Panc1 (cell line): ENCODE data around the gene PQBP1. TPM values are rescaled to one million over a fixed set of nuclear protein-coding genes. Genes with fewer than 3 reads are reported as not detected.

Source experiments
- ATAC-seq: fragments of 200-7000 bp; cut with Tn5 transposase; 2 replicates; pipeline ENCODE4 v1.9.1; 2020; ENCODE audit warnings: mild to moderate bottlenecking, moderate library complexity
- BruUV-seq: library from RNA; stranded (reverse); fragments of 400-500 nt; replicated peaks from 2 replicates; lab custom pipeline; 2021; lab: Mats Ljungman, UMichigan
- CTCF ChIA-PET: fragments of 300-600 bp; sonication (Branson Sonifier 250); formaldehyde crosslinking; loops from one replicate; lab custom pipeline; 2022; ENCODE audit warnings: antibody characterized with exemption; lab: Charles Lee
- POLR2A ChIA-PET: fragments of 300-600 bp; sonication (Branson Sonifier 250); formaldehyde crosslinking; loops from one replicate; lab custom pipeline; 2022; ENCODE audit warnings: antibody characterized with exemption; lab: Charles Lee
- DNase-seq: peaks from one replicate; pipeline ENCODE4 v3.0.0-alpha.2; 2010; ENCODE audit warnings: low read depth, low spot score
- H3K27ac ChIP-seq: 2 replicates; pipeline ENCODE4 v1.5.1; 2011; ENCODE audit warnings: mild to moderate bottlenecking, low read length, inconsistent platforms
- H3K27me3 ChIP-seq: fragments of 200-500 bp; sonication (Bioruptor generic); 2 replicates; pipeline ENCODE4 v1.6.0; 2014; ENCODE audit warnings: low read length, inconsistent platforms; ENCODE audit not compliant: control insufficient read depth, insufficient read depth
- H3K36me3 ChIP-seq: fragments of 200-500 bp; sonication (Bioruptor generic); 2 replicates; pipeline ENCODE4 v1.5.1; 2014; ENCODE audit warnings: inconsistent platforms, mild to moderate bottlenecking, low read length, moderate library complexity; ENCODE audit not compliant: control insufficient read depth, insufficient read depth
- H3K4me1 ChIP-seq: 2 replicates; pipeline ENCODE4 v1.5.1; 2011; ENCODE audit warnings: inconsistent platforms, mild to moderate bottlenecking, low read length, moderate library complexity; ENCODE audit not compliant: control insufficient read depth, insufficient read depth
- H3K4me3 ChIP-seq, 2 experiments: 2 replicates each; pipeline ENCODE4 v1.5.1; 2011 to 2012; ENCODE audit warnings: low read depth in 2 of 2, low read length in 2 of 2, mild to moderate bottlenecking in 2 of 2, inconsistent platforms in 1 of 2, moderate library complexity in 1 of 2
- H3K9me3 ChIP-seq: fragments of 200-500 bp; sonication (Bioruptor generic); 2 replicates; pipeline ENCODE4 v1.5.1; 2014; ENCODE audit warnings: low read depth, mild to moderate bottlenecking, inconsistent platforms, low read length, moderate library complexity; ENCODE audit not compliant: control insufficient read depth, insufficient read depth
- CTCF ChIP-seq: fragments of 450-650 bp; IDR thresholded peaks from 2 replicates; pipeline ENCODE4 v1.5.1; 2017; ENCODE audit warnings: mild to moderate bottlenecking
- POLR2AphosphoS5 ChIP-seq: IDR thresholded peaks from 2 replicates; pipeline ENCODE4 v1.6.1; 2012; ENCODE audit warnings: mild to moderate bottlenecking, low read depth, low read length, moderate library complexity
- REST ChIP-seq, 2 experiments: IDR thresholded peaks; 2 replicates each; pipeline ENCODE4 v1.6.1; 2011 to 2012; ENCODE audit warnings: low read depth in 2 of 2, control low read depth in 1 of 2, low read length in 1 of 2, mild to moderate bottlenecking in 1 of 2, moderate library complexity in 1 of 2; ENCODE audit not compliant: insufficient read depth in 1 of 2
- SIN3A ChIP-seq: IDR thresholded peaks from 2 replicates; pipeline ENCODE4 v1.6.1; 2012; ENCODE audit warnings: low read depth, mild to moderate bottlenecking, low read length, moderate library complexity, borderline replicate concordance; ENCODE audit not compliant: insufficient read depth
- TCF7L2 ChIP-seq: IDR thresholded peaks from 2 replicates; pipeline ENCODE4 v1.6.1; 2011; ENCODE audit warnings: mild to moderate bottlenecking, low read depth, low read length, inconsistent platforms
- in situ Hi-C: cut with HindIII; loops from 2 replicates; pipeline ENCODE4 v1.10.0; 2016; ENCODE audit warnings: low sequenced_read_pairs, low pct_unique_long_range_greater_than_20kb
- intact Hi-C: fragments of 100-400 bp; cut with micrococcal nuclease; formaldehyde crosslinking; loops from one replicate; pipeline ENCODE4 v1.10.0; 2022; ENCODE audit not compliant: unreplicated experiment
- total RNA-seq: library from RNA; stranded (reverse); gene quantifications from one replicate; pipeline ENCODE4 v1.2.1, GENCODE V29; 2021; ENCODE audit not compliant: unreplicated experiment

The PQBP1 gene
- total RNA-seq, 1 experiment from 2014 or later, result 136 TPM

- CTCF ChIA-PET, result no interaction called here
Measured at GRCh38 chrX:48903290-48903689, 5.6 kb downstream of the PQBP1 start.

GRCh38 chrX:48904180-48904579 lies 6.5 kb downstream of the PQBP1 start:
- TF ChIP-seq CTCF (no peak), TCF7L2 (no peak), REST (IDR thresholded peaks at IDR 0.05; ENCODE audit: insufficient read depth in 1 of 2, low read depth in 2 of 2, low read length in 1 of 2) (no peak), POLR2AphosphoS5 (no peak), SIN3A (no peak)
- in situ Hi-C loops, result no loop called here
- POLR2A ChIA-PET, result interaction anchor here (0.6 kb wide), 1 partner anchor 162 kb away, joined by 9 read pairs; no protein-coding TSS in a partner anchor
- no TSS peak for BruUV-seq
- DNase-seq, result no peak
- CTCF ChIA-PET, result no interaction called here
- H3K27me3 ChIP-seq, result no peaks in the 10 kb centered on the region
- peaks cover 2% of the 10 kb centered on the region; the same call in 1 of the 2 replicates for H3K36me3 ChIP-seq
- 0 out of 2 replicates have a peak, but pooled peaks cover 3% of the 10 kb centered on the region for H3K4me1 ChIP-seq
- ATAC-seq, result peak; percentile 20; the same call in 1 of the 2 replicates
- intact Hi-C loops, result no loop called here
- no peaks in the 10 kb centered on the region for H3K9me3 ChIP-seq
- no peak overlapping the region for H3K27ac ChIP-seq
- H3K4me3 ChIP-seq, result no peak overlapping the region

More at GRCh38 chrX:48903290-48903689, 5.6 kb downstream of the PQBP1 start:
- intact Hi-C loops (no loop called here), in situ Hi-C loops (no loop called here)
- Histone ChIP-seq H3K4me1 (0 out of 2 replicates have a peak, but pooled peaks cover 6% of the 10 kb centered on the region), H3K27ac (no peak overlapping the region), H3K9me3 (no peaks in the 10 kb centered on the region), H3K27me3 (no peaks in the 10 kb centered on the region), H3K36me3 (peaks cover 2% of the 10 kb centered on the region; the same call in 1 of the 2 replicates), H3K4me3 (no peak overlapping the region)
- no peak for TF ChIP-seq SIN3A
- no peak for TF ChIP-seq CTCF
- POLR2A ChIA-PET, result no interaction called here
- ATAC-seq (no peak), DNase-seq (no peak)
- no TSS peak for BruUV-seq
